Measurements from ENCODE around the gene RASSF8. TPM values are rescaled to one million over a fixed set of nuclear protein-coding genes. Genes with fewer than 3 reads are reported as not detected.
A peak's percentile ranks its signal among the peaks of the same experiment; 100 is the strongest.

Gene RASSF8
- total RNA-seq, 1 donor from 2014 or later, result 50.5 TPM

GRCh38 chr12:26101763-26102162, 143.3 kb downstream of the RASSF8 start:
- TF ChIP-seq, protein P1, sequence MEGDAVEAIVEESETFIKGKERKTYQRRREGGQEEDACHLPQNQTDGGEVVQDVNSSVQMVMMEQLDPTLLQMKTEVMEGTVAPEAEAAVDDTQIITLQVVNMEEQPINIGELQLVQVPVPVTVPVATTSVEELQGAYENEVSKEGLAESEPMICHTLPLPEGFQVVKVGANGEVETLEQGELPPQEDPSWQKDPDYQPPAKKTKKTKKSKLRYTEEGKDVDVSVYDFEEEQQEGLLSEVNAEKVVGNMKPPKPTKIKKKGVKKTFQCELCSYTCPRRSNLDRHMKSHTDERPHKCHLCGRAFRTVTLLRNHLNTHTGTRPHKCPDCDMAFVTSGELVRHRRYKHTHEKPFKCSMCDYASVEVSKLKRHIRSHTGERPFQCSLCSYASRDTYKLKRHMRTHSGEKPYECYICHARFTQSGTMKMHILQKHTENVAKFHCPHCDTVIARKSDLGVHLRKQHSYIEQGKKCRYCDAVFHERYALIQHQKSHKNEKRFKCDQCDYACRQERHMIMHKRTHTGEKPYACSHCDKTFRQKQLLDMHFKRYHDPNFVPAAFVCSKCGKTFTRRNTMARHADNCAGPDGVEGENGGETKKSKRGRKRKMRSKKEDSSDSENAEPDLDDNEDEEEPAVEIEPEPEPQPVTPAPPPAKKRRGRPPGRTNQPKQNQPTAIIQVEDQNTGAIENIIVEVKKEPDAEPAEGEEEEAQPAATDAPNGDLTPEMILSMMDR (conservative IDR thresholded peaks at IDR 0.05), result no peak
- Mint-ChIP-seq H3K27me3 (ENCODE audit: low read depth) (no peaks in the 10 kb centered on the region), H3K27ac (ENCODE audit: unreplicated experiment) (no peak overlapping the region), H3K36me3 (ENCODE audit: low read depth) (no peaks in the 10 kb centered on the region), H3K4me3 (no peak overlapping the region), H3K4me1 (no peaks in the 10 kb centered on the region), H3K9me3 (no peaks in the 10 kb centered on the region)
- no peak for DNase-seq (ENCODE audit: low read depth, low spot score)

DNA sequence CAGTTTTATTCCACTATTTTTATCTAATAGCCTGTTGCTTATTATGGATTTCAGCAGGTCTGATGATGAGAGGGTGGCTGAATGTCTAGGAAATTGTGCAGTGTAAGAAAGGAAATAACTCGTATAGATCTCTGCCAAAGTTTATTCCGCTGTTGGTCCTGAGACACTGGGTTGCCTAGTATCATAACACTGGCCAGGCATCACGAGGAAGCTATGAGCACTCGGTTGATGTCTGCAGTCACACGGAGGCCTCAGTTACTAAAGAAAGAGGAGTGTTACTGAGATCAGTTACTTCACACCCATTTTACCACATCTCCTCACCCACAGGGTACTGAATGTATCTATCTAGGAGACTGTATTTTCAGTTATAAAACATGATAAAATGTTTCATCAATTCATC, 144.5 kb downstream of the RASSF8 start:
- H3K4me1 Mint-ChIP-seq, result no peaks in the 10 kb centered on the region
- no peak for DNase-seq (ENCODE audit: low read depth, low spot score)
- H3K4me3 Mint-ChIP-seq, result no peak overlapping the region
- no peaks in the 10 kb centered on the region for H3K9me3 Mint-ChIP-seq
- no peaks in the 10 kb centered on the region for H3K27me3 Mint-ChIP-seq (ENCODE audit: low read depth)
- TF ChIP-seq, protein P1 (conservative IDR thresholded peaks at IDR 0.05), result no peak
- H3K27ac Mint-ChIP-seq (ENCODE audit: unreplicated experiment), result no peak overlapping the region
- no peaks in the 10 kb centered on the region for H3K36me3 Mint-ChIP-seq (ENCODE audit: low read depth)

DNA sequence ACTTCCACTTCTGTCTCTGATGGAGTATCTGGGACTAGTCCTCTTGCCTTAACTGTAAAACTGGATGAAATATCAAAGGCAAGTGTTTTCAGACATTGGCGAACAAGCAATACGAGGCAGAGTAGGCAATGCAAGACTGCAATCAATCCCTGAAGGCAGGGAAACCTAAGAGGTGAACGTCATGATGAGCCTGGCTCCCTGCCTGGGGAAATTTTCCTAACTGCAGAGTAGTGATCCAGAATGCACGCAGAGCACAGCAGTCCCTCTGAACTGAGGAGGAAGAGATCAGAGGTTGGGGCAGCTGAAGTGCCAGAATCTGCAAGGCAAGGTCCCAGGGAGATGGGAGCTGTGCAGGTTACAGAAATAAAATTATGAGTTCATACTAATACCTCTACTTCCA, 147.9 kb downstream of the RASSF8 start:
- H3K4me3 Mint-ChIP-seq, result no peak overlapping the region
- no peak overlapping the region for H3K27ac Mint-ChIP-seq (ENCODE audit: unreplicated experiment)
- H3K27me3 Mint-ChIP-seq (ENCODE audit: low read depth), result peaks cover 10% of the 10 kb centered on the region
- TF ChIP-seq, protein P1 (conservative IDR thresholded peaks at IDR 0.05), result no peak
- H3K9me3 Mint-ChIP-seq, result no peaks in the 10 kb centered on the region
- DNase-seq (ENCODE audit: low read depth, low spot score), result no peak
- H3K36me3 Mint-ChIP-seq (ENCODE audit: low read depth), result no peaks in the 10 kb centered on the region
- no peaks in the 10 kb centered on the region for H3K4me1 Mint-ChIP-seq

- TF ChIP-seq, protein P1 (conservative IDR thresholded peaks at IDR 0.05), result no peak
- H3K27me3 Mint-ChIP-seq (ENCODE audit: low read depth), result peaks cover 27% of the 10 kb centered on the region
- peaks cover 16% of the 10 kb centered on the region for H3K4me1 Mint-ChIP-seq
- no peak overlapping the region for H3K4me3 Mint-ChIP-seq
- H3K36me3 Mint-ChIP-seq (ENCODE audit: low read depth), result no peaks in the 10 kb centered on the region
- no peak overlapping the region for H3K27ac Mint-ChIP-seq (ENCODE audit: unreplicated experiment)
- no peaks in the 10 kb centered on the region for H3K9me3 Mint-ChIP-seq
- no peak for DNase-seq (ENCODE audit: low read depth, low spot score)
These were observed 150.4 kb downstream of the RASSF8 start for GRCh38 chr12:26108915-26109314.

DNA sequence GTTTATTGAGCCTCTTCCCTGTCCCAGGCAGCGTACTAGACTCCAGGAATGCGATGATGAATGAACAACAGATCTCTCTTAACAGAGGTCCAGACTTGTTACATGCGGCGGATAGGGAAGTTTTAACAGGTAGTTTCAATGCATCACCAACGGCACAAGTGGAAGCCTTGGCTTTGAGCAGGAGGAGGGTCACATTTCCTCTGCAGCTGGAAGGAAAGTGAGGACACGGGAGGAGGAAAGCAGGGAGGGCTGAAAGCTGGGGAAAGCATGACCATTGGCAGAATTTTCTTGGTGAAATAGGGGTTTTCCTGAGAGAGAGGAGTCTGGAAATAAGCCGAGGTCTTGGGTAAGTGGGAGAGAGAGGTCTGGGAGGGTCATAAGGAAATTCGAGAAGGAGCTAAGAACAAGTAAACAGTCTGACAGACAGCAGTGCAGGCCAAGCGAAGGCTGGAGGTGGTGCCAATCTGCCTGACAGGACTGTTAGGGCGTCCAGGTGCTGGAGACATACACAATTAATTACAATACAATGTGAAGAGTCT, 150.9 kb downstream of the RASSF8 start:
- Mint-ChIP-seq H3K36me3 (ENCODE audit: low read depth) (no peaks in the 10 kb centered on the region), H3K27ac (ENCODE audit: unreplicated experiment) (peak overlapping the region; percentile 30), H3K4me3 (no peak overlapping the region), H3K9me3 (no peaks in the 10 kb centered on the region), H3K4me1 (peaks cover 16% of the 10 kb centered on the region), H3K27me3 (ENCODE audit: low read depth) (peaks cover 27% of the 10 kb centered on the region)
- DNase-seq (ENCODE audit: low read depth, low spot score), result no peak
- TF ChIP-seq, protein P1 (conservative IDR thresholded peaks at IDR 0.05), result no peak
